IPS-18c (cell line): ENCODE data around the gene TMC3.

ENCODE experiments used
- H3K4me3 ChIP-seq: 2 replicates; pipeline ENCODE4 v1.7.0; 2013; ENCODE audit warnings: low read depth, mild to moderate bottlenecking, low read length, moderate library complexity; ENCODE audit not compliant: insufficient read depth
- H3K9me3 ChIP-seq: one replicate; pipeline ENCODE4 v1.6.1; 2013; ENCODE audit warnings: mild to moderate bottlenecking, low read length, moderate library complexity; ENCODE audit not compliant: control insufficient read depth, insufficient read depth

Gene TMC3

DNA sequence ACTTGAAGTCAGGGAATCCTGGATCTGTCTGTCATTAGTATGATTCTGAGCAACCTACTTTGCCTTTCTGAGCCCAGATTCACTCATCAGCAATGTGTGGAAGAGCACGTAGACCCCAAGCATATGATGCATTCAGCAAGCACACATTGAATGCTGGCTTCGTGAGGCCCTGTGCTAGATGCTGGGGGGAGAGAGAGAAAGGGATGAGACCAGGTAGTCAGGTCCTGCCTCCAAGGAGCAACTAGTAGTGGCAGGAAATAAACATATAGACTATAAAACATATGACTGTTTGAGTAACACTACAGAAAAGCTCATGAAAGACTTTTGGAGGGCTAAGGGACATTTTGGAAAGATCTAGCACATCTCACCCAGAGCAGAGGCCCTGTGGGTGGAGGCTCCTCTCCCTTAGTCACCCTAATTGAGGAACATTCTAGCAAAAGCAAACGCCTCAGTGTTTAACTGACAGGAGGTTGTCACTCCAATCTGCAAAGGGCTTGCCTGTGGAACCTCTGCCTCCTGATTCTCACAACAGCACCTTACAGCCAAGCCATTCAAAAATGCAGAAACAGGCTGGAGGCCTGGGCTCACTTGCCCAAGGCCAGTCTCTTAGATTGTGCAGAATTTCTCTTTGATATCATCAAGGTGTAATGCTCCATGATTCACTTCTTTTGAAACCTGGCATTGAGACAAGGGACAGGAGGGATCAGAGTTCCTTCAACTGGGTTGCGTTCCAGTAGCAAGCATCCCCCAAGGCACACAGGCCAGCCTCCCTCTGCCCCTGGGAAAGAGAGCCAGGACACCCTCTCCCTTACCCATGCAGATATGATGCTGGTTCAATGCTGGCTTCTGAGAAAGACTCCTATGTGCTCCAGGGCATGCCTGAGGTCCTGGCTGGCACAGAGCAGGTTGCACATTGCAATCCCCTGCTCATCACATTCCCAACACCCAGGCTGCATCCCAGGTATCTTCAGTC lies 76.1 kb downstream of the TMC3 start:
- no peak overlapping the region for H3K4me3 ChIP-seq
- no peaks in the 10 kb centered on the region for H3K9me3 ChIP-seq

DNA sequence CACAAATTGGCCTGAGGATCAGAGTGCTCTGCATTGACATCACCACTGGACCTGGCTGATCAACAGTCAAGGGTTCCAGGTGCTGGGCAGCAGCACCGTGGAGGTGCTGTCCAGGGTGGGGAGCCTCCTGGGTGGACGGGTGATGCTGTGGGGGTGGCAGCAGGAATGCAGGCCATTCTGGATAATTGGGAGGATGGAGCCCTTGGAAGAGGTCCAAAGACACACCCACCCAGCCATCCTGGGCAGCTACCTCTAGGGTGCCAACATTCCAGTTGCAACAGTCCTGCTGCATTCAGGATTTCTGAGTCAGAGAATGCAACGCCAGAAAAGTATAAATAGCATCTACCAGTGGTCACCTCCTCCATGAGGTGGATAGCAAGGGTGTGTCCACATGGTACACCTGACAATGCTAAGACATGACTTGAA lies 76.9 kb downstream of the TMC3 start:
- H3K9me3 ChIP-seq: no peaks in the 10 kb centered on the region
- H3K4me3 ChIP-seq: no peak overlapping the region

DNA sequence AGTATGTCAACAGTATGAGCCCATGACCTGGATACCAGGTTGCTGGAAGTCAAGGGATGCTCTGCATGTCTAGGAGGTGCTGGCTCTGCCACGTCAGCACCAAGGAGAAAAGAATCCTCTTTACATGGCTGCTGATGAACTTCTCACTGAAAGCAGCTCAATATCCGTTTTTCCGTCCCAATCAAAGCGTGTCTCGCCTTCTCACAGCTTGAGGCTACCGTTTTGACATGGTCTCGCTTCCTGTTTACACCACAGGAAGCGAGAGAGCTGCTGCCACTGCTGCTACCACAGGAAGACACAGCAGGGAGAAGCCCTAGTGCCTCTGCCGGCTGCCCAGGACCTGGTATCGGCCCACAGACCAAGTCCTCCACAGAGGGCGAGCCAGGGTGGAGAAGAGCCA lies 77.3 kb downstream of the TMC3 start:
- Histone ChIP-seq H3K9me3 (no peaks in the 10 kb centered on the region), H3K4me3 (no peak overlapping the region)

DNA sequence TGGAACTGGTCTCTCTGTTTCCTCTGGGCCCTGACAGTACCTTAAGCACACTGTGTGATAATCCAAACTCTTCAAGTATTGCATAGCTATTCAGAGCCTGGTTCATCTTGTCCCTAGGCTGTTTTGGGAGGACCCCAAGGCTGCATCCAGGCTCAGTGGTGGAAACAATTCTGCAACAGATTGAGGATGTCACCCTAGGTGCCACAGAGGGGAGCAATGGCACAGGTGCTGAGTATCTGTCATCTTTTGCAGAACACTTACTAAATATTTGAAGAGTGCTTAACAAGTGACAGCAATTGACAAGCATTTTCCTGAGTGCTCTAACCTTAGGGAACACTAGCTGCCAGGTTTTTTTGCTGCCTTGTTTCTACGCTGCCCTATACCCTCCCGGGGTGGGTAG lies 77.8 kb downstream of the TMC3 start:
- Histone ChIP-seq H3K9me3 (no peaks in the 10 kb centered on the region), H3K4me3 (no peak overlapping the region)

DNA sequence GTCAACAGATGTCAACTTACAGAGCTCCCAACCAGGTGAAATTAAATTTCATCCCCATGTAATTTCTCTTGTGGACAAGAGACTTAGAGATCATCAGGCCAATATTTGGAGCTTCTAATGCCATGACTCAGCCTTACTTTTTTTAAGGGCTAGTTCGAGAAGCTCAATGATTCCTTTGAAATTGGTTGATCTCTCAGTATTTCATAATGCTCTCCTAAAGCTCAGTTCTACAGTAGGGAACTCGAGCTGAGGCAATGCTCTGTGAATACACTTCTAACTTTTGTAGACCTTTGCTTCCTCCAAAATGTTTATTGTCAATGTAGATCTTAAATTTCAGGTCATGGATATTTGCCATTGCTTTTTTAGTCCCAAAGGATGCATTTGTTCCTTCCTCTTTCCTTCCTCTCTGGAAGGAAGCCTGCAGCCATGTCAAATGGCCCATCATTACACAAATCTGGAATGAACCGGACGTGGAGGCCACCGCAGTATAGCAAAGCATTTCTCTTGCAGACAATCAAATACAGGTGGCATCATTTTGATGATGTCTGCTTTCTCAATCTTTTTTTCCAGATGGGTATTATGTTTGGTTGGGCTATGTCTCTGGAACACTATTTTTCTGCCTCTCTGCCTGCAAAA lies 78.4 kb downstream of the TMC3 start:
- Histone ChIP-seq H3K9me3 (no peaks in the 10 kb centered on the region), H3K4me3 (no peak overlapping the region)

DNA sequence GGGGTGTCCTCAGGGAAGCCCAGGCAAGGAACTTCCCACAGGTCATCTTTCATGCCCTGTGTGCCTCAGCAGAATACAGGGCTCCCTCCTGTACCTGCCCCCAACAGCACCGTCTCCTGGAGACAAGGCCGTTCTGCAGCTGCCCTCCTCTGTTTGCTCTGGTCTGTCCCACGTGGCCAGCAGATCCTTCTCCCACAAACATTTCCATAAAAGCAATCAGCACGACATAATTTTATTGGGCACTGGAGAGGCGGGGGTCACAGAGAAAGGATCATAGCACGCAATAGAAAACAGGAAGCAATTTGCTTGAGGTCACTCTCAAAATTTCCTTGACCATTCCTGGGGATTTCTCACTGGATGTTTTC lies 79.5 kb downstream of the TMC3 start:
- Histone ChIP-seq H3K4me3 (no peak overlapping the region), H3K9me3 (no peaks in the 10 kb centered on the region)

DNA sequence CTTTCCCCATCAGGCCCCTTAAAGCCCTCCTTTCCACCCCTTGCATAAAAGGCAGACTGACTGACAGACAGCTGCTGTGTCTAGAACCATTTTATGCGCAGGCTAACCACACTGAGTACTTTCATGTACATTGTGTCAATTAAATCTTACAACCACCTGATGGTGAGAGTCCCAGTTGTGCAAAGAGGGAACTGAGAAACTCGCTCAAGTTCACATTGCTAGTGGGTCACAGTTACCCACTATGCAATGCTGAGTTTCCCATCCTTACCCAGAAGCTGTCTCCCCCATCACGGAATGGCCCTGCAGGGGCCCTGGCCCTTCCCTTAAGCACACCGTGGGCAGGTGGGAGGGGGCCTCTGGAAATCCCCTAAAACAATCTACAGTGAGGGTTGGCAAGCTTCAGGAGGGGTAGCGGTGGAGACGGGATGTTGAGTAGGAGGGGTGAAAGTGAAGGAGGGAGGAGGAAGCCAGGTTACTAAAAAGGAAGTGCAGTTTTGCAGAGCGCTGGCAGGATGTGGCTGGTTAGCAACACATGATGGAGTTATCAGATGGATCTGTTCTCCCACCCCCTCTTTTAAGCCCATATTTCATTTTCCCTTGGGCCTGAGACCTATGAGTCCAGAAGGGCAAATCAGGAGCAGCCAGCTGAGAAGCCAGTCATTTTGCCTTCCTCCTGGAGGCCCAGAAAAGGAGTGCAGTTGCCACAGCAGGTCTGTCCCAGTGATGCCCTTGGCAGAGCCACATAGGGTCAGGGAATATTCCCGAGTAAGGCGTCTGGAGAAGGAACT lies 80.1 kb downstream of the TMC3 start:
- Histone ChIP-seq H3K9me3 (no peaks in the 10 kb centered on the region), H3K4me3 (no peak overlapping the region)

DNA sequence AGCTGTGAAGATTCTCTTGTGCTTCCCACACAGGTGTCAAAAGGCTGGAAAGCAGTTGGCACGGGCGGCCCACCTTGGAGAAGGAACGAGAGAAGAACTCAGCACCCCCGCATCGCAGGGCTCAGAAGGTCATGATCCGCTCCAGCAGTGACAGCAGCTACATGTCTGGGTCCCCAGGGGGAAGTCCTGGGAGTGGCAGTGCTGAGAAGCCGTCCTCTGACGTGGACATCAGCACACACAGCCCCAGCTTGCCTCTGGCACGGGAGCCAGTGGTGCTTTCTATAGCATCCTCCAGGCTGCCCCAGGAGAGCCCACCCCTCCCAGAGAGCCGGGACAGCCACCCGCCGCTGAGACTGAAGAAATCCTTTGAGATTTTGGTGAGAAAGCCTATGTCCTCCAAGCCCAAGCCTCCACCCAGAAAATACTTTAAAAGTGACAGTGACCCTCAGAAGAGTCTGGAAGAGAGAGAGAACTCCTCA lies 81.5 kb downstream of the TMC3 start:
- Histone ChIP-seq H3K4me3 (no peak overlapping the region), H3K9me3 (no peaks in the 10 kb centered on the region)

DNA sequence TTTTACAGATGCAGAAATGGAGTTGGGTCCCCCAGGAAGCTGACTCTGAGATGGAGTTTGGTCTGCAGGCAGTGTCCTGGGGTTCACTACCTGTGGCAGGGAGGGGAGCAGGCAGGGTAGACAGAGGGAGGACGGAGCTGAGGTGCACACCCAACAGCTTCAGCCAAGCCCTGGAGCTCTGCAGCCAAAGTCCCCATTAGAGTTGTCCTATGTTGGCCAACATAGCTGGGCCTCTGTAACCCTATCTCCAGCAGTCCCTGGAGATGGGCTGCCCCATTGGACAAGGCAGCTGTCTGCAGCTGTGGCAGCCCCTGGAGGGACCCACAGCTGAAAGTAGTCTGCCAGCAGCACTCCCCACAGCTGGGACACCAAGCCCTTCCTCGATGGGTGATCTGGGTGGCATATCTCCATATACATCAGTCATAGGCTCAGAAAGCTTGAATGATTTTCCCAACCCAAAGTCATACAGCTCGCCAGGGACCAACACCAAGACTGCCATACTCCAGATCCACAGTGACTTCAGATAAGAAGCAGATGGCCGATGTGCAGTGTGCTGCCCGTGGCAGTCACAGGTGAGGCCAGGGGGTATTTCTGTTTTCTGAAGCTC lies 82.0 kb downstream of the TMC3 start:
- Histone ChIP-seq H3K9me3 (no peaks in the 10 kb centered on the region), H3K4me3 (no peak overlapping the region)

DNA sequence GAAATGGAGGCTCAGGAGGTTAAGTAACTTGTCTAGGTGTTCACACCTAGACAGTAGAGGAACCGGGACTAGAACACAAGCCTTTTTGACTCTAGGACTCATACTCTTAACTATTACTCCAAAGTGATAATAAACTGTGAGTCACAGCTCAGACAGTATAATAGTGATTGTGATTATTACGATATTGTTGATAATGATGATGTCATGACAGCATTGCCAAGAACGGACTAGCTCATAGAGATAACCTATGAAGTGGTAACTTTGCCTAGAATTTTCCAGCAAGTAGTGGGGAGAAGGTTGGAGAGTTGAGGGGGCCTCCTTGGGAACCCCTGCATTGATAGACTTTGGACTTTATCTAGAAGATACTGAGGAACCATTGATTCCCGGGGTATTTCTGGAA lies 84.1 kb downstream of the TMC3 start:
- Histone ChIP-seq H3K9me3 (no peaks in the 10 kb centered on the region), H3K4me3 (no peak overlapping the region)

DNA sequence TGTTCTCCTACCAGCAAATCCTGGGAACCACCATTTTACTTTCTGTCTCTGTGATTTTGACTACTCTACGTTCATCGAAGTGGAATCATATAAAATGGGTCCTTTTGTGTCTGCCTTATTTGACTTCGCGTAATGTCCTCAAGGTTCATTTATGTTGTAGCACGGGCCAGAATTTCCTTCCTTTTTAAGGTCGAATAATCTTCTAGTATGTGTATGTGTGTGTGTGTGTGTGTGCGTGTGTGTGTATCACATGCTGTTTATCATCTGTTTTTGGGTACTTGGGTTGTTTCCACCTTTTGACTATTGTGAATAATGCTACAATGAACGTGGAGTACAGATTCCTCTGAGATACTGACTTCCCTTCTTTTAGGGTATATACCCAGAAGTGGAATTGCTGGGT lies 85.4 kb downstream of the TMC3 start:
- Histone ChIP-seq H3K9me3 (no peaks in the 10 kb centered on the region), H3K4me3 (no peak overlapping the region)

DNA sequence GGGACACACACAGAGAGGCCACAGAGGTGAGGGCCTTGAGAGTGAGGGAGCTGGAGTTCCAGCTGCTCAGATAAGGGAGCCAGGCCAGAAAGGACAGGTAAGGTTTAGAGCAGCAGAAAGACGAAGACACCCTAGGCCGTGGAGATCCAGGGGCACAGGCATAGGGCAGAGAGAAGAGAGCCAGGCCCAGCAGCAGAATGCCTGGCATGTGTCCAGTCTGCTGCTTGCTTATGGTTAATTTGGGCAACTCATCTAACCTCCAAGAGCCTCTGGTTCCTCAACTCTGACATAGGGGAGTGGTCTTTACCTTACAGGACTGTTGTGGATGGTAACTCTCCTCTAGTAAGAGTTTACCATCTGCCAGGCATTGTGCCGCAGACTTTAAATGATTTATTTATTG lies 86.0 kb downstream of the TMC3 start:
- Histone ChIP-seq H3K9me3 (no peaks in the 10 kb centered on the region), H3K4me3 (no peak overlapping the region)

DNA sequence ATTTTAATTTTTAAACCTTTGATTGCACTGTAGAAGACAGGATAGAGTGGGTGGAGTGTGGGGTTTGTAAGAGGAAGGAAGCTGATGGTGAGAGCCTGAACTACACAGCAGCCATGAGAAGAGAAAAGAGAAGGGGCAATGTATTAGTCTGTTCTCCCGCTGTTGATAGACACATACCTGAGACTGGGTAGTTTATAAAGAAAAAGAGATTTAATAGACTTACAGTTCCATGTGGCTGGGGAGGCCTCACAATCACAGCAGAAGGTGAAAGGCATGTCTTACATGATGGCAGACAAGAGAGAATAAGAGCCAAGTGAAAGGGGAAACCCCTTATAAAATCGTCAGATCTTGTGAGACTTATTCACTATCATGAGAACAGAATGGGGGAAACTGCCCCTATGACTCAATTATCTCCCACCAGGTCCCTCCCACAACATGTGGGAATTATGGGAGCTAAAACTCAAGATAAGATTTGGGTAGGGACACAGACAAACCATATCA lies 87.3 kb downstream of the TMC3 start:
- no peaks in the 10 kb centered on the region for H3K9me3 ChIP-seq
- no peak overlapping the region for H3K4me3 ChIP-seq

DNA sequence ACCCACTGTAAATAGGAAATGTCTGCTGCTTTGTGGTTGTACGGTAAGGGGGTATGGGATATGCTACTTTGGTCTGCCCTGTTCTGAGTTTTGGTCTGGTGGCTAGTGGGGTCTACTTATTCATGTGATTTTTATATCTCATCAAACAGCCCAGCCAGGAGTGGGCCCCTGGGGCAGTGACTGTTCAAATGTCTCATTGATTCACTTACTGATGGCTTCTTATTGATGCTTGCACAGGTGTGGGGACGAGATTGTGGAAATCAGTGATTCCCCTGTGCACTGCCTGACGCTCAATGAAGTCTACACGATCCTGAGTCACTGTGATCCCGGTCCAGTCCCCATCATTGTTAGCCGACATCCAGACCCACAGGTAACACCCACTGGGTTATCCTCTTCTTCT lies 88.6 kb downstream of the TMC3 start:
- no peak overlapping the region for H3K4me3 ChIP-seq
- H3K9me3 ChIP-seq: no peaks in the 10 kb centered on the region

DNA sequence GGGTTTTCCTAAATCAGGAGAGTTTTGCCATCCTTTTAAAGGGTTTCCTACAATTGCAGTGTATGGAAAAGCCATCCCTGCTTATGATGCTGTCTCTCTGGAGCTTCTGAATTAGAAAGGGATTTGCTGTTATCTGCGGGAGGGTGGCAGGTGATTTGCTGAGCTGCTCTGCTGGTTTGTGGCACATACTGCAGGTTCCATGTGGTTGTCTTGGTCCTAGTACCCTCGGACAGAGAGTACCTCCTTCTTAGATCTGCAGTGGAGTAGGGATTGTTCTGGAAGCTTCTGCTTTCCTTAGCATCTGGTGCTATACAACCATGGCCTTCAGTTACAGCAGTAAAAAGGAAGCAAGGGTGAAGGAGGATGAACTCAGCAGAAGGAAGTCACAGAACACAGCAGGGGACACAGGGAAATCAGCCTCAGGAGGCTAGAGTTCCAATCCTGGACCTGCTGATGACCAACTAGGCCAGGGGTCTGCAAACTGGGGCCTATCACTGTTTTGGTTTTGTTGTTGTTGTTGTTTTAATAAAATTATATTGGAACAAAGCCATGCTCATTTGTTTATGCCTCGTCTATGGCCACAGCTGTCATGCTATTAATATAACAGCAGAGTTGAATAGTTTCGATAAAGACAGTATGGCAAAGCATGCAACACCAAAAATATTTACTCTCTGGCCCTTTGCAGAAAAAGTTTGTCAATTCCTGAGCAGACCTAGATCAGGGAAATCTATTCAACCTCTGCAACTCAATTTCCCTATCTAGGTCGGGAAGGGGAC lies 89.6 kb downstream of the TMC3 start:
- Histone ChIP-seq H3K4me3 (no peak overlapping the region), H3K9me3 (no peaks in the 10 kb centered on the region)

DNA sequence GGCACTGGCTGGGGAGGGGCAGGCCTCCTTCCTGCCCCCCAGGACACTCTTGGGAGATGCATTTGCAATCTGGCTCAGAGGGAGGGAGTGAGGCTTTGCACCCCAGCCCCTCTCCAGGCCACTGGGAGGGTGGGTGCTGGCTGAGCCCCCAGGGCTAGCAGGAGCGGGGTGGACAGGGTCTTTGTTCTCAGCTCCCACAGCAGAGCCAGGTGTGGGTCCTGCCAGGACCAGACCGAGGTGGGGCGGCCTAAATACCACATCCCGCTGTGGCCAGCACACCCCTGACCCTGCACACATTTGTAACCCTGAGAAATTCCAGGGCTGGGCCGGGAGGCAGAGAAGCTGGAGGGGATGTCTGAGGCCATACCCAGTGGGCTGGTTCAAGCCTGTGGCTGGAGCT lies 91.1 kb downstream of the TMC3 start:
- Histone ChIP-seq H3K4me3 (no peak overlapping the region), H3K9me3 (no peaks in the 10 kb centered on the region)

DNA sequence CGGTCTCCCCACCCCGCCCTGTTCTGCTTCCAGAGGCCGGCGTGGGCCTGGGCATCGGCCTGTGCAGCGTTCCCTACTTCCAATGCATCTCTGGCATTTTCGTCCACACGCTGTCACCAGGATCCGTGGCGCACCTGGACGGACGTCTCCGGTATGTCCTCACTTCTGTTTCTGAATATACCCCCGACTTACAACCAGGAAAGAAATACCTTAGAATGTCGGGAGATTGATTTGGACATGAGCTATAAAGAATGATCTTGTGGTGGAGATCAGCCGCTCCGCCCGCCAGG lies 91.5 kb downstream of the TMC3 start:
- Histone ChIP-seq H3K9me3 (no peaks in the 10 kb centered on the region), H3K4me3 (no peak overlapping the region)
